Right lobe of liver (tissue), 6 donors: ENCODE measurements around the gene EMILIN2. TPM values are rescaled to one million over a fixed set of nuclear protein-coding genes. Genes with fewer than 3 reads are reported as not detected.

Source experiments
- ATAC-seq, 4 donors: fragments of 200-7000 bp; cut with Tn5 transposase; one replicate each; pipeline ENCODE4 v1.9.1; 2020; ENCODE audit warnings: mild to moderate bottlenecking in 4 of 4, moderate library complexity in 4 of 4
- DNase-seq, 3 donors: peaks; one replicate each; pipeline ENCODE4 v3.0.0-alpha.2; 2020
- H3K27ac ChIP-seq, 3 donors: fragments of 200-600 bp; one replicate each; pipeline ENCODE4 v1.8.0; 2022
- H3K27me3 ChIP-seq, 2 donors: fragments of 200-600 bp; one replicate each; pipeline ENCODE4 v1.8.0; 2022
- H3K36me3 ChIP-seq, 4 donors: fragments of 200-600 bp; sonication (generic) in 1 of 4; one replicate each; pipeline versions ENCODE4 v1.5.1 to v1.8.0; 2017 to 2022; ENCODE audit warnings: control low read depth in 1 of 4
- H3K4me1 ChIP-seq, 4 donors: fragments of 200-600 bp; sonication (generic) in 1 of 4; one replicate each; pipeline versions ENCODE4 v1.5.1 to v1.8.0; 2017 to 2022; ENCODE audit warnings: control low read depth in 1 of 4
- H3K4me3 ChIP-seq, 3 donors: fragments of 200-600 bp; one replicate each; pipeline ENCODE4 v1.8.0; 2022
- H3K9me3 ChIP-seq, 4 donors: fragments of 200-600 bp; sonication (generic) in 1 of 4; one replicate each; pipeline versions ENCODE4 v1.5.1 to v1.8.0; 2017 to 2022; ENCODE audit warnings: control low read depth in 1 of 4
- CTCF ChIP-seq, 4 donors: fragments of 200-600 bp in 3 of 4; fragments of 450-650 bp in 1 of 4; IDR thresholded peaks; one replicate each; pipeline versions ENCODE4 v1.5.1 to v1.8.0; 2016 to 2022; ENCODE audit warnings: antibody characterized with exemption in 4 of 4, mild to moderate bottlenecking in 2 of 4
- POLR2A ChIP-seq: fragments of 450-650 bp; IDR thresholded peaks from one replicate; pipeline ENCODE4 v1.6.1; 2017; ENCODE audit warnings: antibody characterized with exemption, mild to moderate bottlenecking
- WGBS: methylation state at CpG from one replicate; pipeline ENCODE4 v1.1.6; 2018; ENCODE audit warnings: low coverage, low lambda C conversion rate; ENCODE audit not compliant: insufficient coverage; ENCODE audit errors: missing lambda C conversion rate; 5-methylcytosine and 5-hydroxymethylcytosine counted together
- intact Hi-C, 2 donors: fragments of 100-400 bp; cut with DNase I; formaldehyde crosslinking; loops; one replicate each; pipeline versions ENCODE4 v1.11.2 to v1.14.1; 2022
- total RNA-seq, 6 experiments: library from RNA; depleted of rRNA in 2 of 6; stranded (reverse); fragments of >200 nt in 2 of 6; fragmentation: NEBNext Ultra II Directional in 3 of 6; extraction: Animal tissue kit (Norgen Biotek cat#: 25700) in 3 of 6; gene quantifications; one replicate each; pipeline versions ENCODE4 v1.1.0 to v1.2.4, GENCODE V29; 2016 to 2023
- donor health status: DM: no; HTN: yes; CAD: no.
- donor health status: DM: no; HTN: no; CAD: no.
- donor health status: DM: no; HTN: no; CAD: no.
- donor health status: DM: no; HTN: yes; CAD: no.
- donor health status: DM: no; HTN: yes; CAD: no.

EMILIN2 gene
- total RNA-seq, 6 experiments from 2014 or later = 0.99 to 4.4 (median 2.3) TPM

GRCh38 chr18:2895391-2895790, 48.6 kb downstream of the EMILIN2 start:
- no peaks in the 10 kb centered on the region for H3K36me3 ChIP-seq
- H3K4me3 ChIP-seq = no peak overlapping the region
- H3K27ac ChIP-seq = no peak overlapping the region
- ATAC-seq (no peak), DNase-seq (no peak)
- no peaks in the 10 kb centered on the region for H3K9me3 ChIP-seq
- WGBS = no CpG with 5 or more reads among the region's 7 CpGs
- H3K27me3 ChIP-seq = no peaks in the 10 kb centered on the region
- no peak for TF ChIP-seq POLR2A
- no peak for TF ChIP-seq CTCF (IDR thresholded peaks at IDR 0.05)
- intact Hi-C loops = no loop called here
- no peaks in the 10 kb centered on the region for H3K4me1 ChIP-seq

- Histone ChIP-seq H3K4me3 (no peak overlapping the region), H3K27me3 (no peaks in the 10 kb centered on the region), H3K9me3 (no peaks in the 10 kb centered on the region), H3K27ac (no peak overlapping the region), H3K4me1 (no peaks in the 10 kb centered on the region), H3K36me3 (no peaks in the 10 kb centered on the region)
- no peak for TF ChIP-seq CTCF (IDR thresholded peaks at IDR 0.05)
- no peak for TF ChIP-seq POLR2A
- no peak for ATAC-seq
- no peak for DNase-seq
- 80% methylated on average over 4 of the region's 4 CpGs for WGBS
- intact Hi-C loops = no loop called here
Measured at GRCh38 chr18:2896990-2897389, 50.2 kb downstream of the EMILIN2 start.

GRCh38 chr18:2897448-2898185, 50.8 kb downstream of the EMILIN2 start:
- Histone ChIP-seq H3K9me3 (no peaks in the 10 kb centered on the region), H3K36me3 (no peaks in the 10 kb centered on the region), H3K4me1 (no peaks in the 10 kb centered on the region), H3K4me3 (no peak overlapping the region), H3K27ac (no peak overlapping the region), H3K27me3 (no peaks in the 10 kb centered on the region)
- WGBS = 82% methylated on average over 10 of the region's 12 CpGs
- no peak for DNase-seq
- ATAC-seq = no peak
- intact Hi-C loops = no loop called here
- TF ChIP-seq POLR2A (no peak), CTCF (IDR thresholded peaks at IDR 0.05) (no peak)

GRCh38 chr18:2898186-2898640, 51.4 kb downstream of the EMILIN2 start:
- no peaks in the 10 kb centered on the region for H3K36me3 ChIP-seq
- no peak overlapping the region for H3K4me3 ChIP-seq
- DNase-seq (no peak), ATAC-seq (peak; percentile 14 to 58 (median 52))
- H3K9me3 ChIP-seq = no peaks in the 10 kb centered on the region
- intact Hi-C loops = no loop called here
- TF ChIP-seq CTCF (IDR thresholded peaks at IDR 0.05) = no peak
- TF ChIP-seq POLR2A = no peak
- 0% methylated on average over 1 of the region's 6 CpGs for WGBS
- H3K27ac ChIP-seq = no peak overlapping the region
- no peaks in the 10 kb centered on the region for H3K27me3 ChIP-seq
- H3K4me1 ChIP-seq = no peaks in the 10 kb centered on the region
